K562 (cell line): ENCODE results near the gene CD300C. TPM values are rescaled to one million over a fixed set of nuclear protein-coding genes. Genes with fewer than 3 reads are reported as not detected.

Experiments used
- ATAC-seq: fragments of 200-7000 bp; cut with Tn5 transposase; 3 replicates; pipeline ENCODE4 v1.9.1; 2020; ENCODE audit warnings: moderate library complexity
- BruUV-seq: library from RNA; stranded (reverse); fragments of 400-500 nt; replicated peaks from 2 replicates; lab custom pipeline; 2021; lab: Mats Ljungman, UMichigan
- CTCF ChIA-PET: fragments of 300-600 bp; formaldehyde crosslinking; extraction: SDS; loops from one replicate; lab custom pipeline; 2021; ENCODE audit warnings: low intra/inter-chr PET ratio; lab: Yijun Ruan, JAX
- POLR2A ChIA-PET: fragments of 300-600, 350-650 bp; sonication (Branson Sonifier 250); formaldehyde crosslinking; extraction: SDS; loops from one replicate; lab custom pipeline; 2021; ENCODE audit warnings: antibody characterized with exemption, inconsistent platforms; lab: Yijun Ruan, JAX
- DNase-seq, 4 experiments: peaks; one replicate each; pipeline versions ENCODE4 v3.0.0 to v3.0.0-alpha.2; 2011 to 2018; ENCODE audit warnings: low spot score in 3 of 4, mixed read lengths in 3 of 4; ENCODE audit errors: extremely low read depth in 1 of 4
- FAIRE-seq: peaks from 2 replicates; lab custom pipeline; 2011; peaks lifted over from hg19 to GRCh38; lab: Jason Lieb, UNC
- H2AFZ ChIP-seq: 2 replicates; pipeline ENCODE4 v1.6.0; 2011; ENCODE audit warnings: low read depth, low read length, control low read depth, inconsistent platforms
- H3K27ac ChIP-seq: fragments of 200-600 bp; 3 replicates; pipeline ENCODE4 v1.8.0; 2011; ENCODE audit warnings: low read depth, mild to moderate bottlenecking, control low read depth, inconsistent platforms, low read length, moderate library complexity, mixed read lengths; ENCODE audit errors: extremely low read depth
- H3K27me3 ChIP-seq, 2 experiments: fragments of 300-600 bp in 1 of 2; 2 replicates in 1 of 2; 3 replicates in 1 of 2; pipeline versions ENCODE4 v1.6.0 to v1.8.0; 2011; ENCODE audit warnings: inconsistent platforms in 2 of 2, low read length in 2 of 2, mild to moderate bottlenecking in 1 of 2, mixed read lengths in 1 of 2, moderate library complexity in 1 of 2; ENCODE audit not compliant: control insufficient read depth in 2 of 2, insufficient read depth in 2 of 2
- H3K36me3 ChIP-seq: fragments of 300-600 bp; 3 replicates; pipeline ENCODE4 v1.8.0; 2011; ENCODE audit warnings: mild to moderate bottlenecking, low read length, inconsistent platforms; ENCODE audit not compliant: control insufficient read depth, insufficient read depth
- H3K4me1 ChIP-seq, 2 experiments: fragments of 200-600 bp in 1 of 2; replicated peaks in 1 of 2; 2 replicates in 1 of 2; 3 replicates in 1 of 2; pipeline versions ENCODE4 v1.5.1 to v1.8.0; 2011; ENCODE audit warnings: inconsistent platforms in 2 of 2, low read length in 2 of 2, mild to moderate bottlenecking in 1 of 2, mixed read lengths in 1 of 2, moderate library complexity in 1 of 2; ENCODE audit not compliant: control insufficient read depth in 2 of 2, insufficient read depth in 2 of 2
- H3K4me2 ChIP-seq: 2 replicates; pipeline ENCODE4 v1.6.1; 2011; ENCODE audit warnings: low read length, control low read depth, inconsistent platforms, mixed read lengths; ENCODE audit not compliant: insufficient read depth
- H3K4me3 ChIP-seq: fragments of 200-600 bp; sonication (generic), shearing (Covaris generic); 2 replicates; pipeline ENCODE4 v1.5.1; 2016; ENCODE audit warnings: control low read depth, inconsistent platforms
- H3K79me2 ChIP-seq: fragments of 200-600 bp; 3 replicates; pipeline ENCODE4 v1.8.0; 2011; ENCODE audit warnings: low read length, inconsistent platforms; ENCODE audit not compliant: control insufficient read depth, insufficient read depth
- H3K9ac ChIP-seq, 2 experiments: 2 replicates each; pipeline versions ENCODE4 v1.6.0 to v1.6.1; 2011; ENCODE audit warnings: low read depth in 2 of 2, low read length in 2 of 2, control low read depth in 1 of 2, inconsistent platforms in 1 of 2, mild to moderate bottlenecking in 1 of 2, mixed read lengths in 1 of 2; ENCODE audit not compliant: insufficient read depth in 1 of 2
- H3K9me1 ChIP-seq: one replicate; pipeline ENCODE4 v1.6.0; 2011; ENCODE audit warnings: inconsistent platforms, mild to moderate bottlenecking, low read length, moderate library complexity; ENCODE audit not compliant: control insufficient read depth, insufficient read depth
- H3K9me3 ChIP-seq: replicated peaks from 2 replicates; pipeline ENCODE4 v1.5.1; 2011; ENCODE audit warnings: low read depth, low read length, inconsistent platforms; ENCODE audit not compliant: control insufficient read depth, insufficient read depth
- H4K20me1 ChIP-seq: replicated peaks from 2 replicates; pipeline ENCODE4 v1.6.1; 2011; ENCODE audit warnings: low read length, inconsistent platforms, mixed read lengths; ENCODE audit not compliant: control insufficient read depth, insufficient read depth
- FOXK2 ChIP-seq, 2 experiments: fragments of 450-650 bp; IDR thresholded peaks in 1 of 2; conservative IDR thresholded peaks in 1 of 2; 2 replicates each; pipeline ENCODE4 v1.6.1; 2016; ENCODE audit warnings: low read depth in 2 of 2, mild to moderate bottlenecking in 1 of 2
- MBD1 ChIP-seq: fragments of 250-450 bp; sonication (Bioruptor Pico); IDR thresholded peaks from 2 replicates; pipeline ENCODE4 v1.8.0; 2022; ENCODE audit warnings: inconsistent platforms
- MCM3 ChIP-seq: fragments of 450-650 bp; IDR thresholded peaks from 2 replicates; pipeline ENCODE4 v1.6.1; 2016
- NCOA2 ChIP-seq, 2 experiments: fragments of 450-650 bp; IDR thresholded peaks; 2 replicates each; pipeline ENCODE4 v1.6.1; 2018; ENCODE audit warnings: mild to moderate bottlenecking in 2 of 2, moderate library complexity in 1 of 2; ENCODE audit not compliant: partially characterized antibody in 2 of 2
- NR2C1 ChIP-seq, 2 experiments: fragments of 450-650 bp; IDR thresholded peaks; 2 replicates each; pipeline ENCODE4 v1.6.1; 2017; ENCODE audit warnings: mild to moderate bottlenecking in 2 of 2, antibody characterized with exemption in 1 of 2, inconsistent platforms in 1 of 2, missing compliant biosample characterization in 1 of 2, missing genetic modification characterization in 1 of 2
- PYGO2 ChIP-seq: fragments of 450-650 bp; IDR thresholded peaks from 2 replicates; pipeline ENCODE4 v1.6.1; 2016; ENCODE audit warnings: mild to moderate bottlenecking, missing genetic modification characterization, moderate library complexity, missing compliant biosample characterization
- RBM14 ChIP-seq: fragments of 200-400 bp; formaldehyde crosslinking; IDR thresholded peaks from 2 replicates; pipeline ENCODE4 v1.6.1; 2018; ENCODE audit warnings: low read depth, mild to moderate bottlenecking, low read length, moderate library complexity, borderline replicate concordance; ENCODE audit not compliant: insufficient read depth
- RHOXF2B ChIP-seq: fragments of 250-450 bp; sonication (Bioruptor Pico); conservative IDR thresholded peaks from 2 replicates; pipeline ENCODE4 v1.5.1; 2021
- SP1 ChIP-seq: sonication (generic); formaldehyde crosslinking; IDR thresholded peaks from 2 replicates; pipeline ENCODE4 v1.8.1; 2022; ENCODE audit warnings: mild to moderate bottlenecking, missing genetic modification reagents
- ZNF232 ChIP-seq: sonication (generic); formaldehyde crosslinking; IDR thresholded peaks from 2 replicates; pipeline ENCODE4 v1.8.0; 2022; ENCODE audit warnings: mild to moderate bottlenecking, missing genetic modification reagents
- ZNF347 ChIP-seq: fragments of 450-650 bp; formaldehyde crosslinking; IDR thresholded peaks from 2 replicates; pipeline ENCODE4 v1.4.0; 2020; ENCODE audit warnings: low read depth, mild to moderate bottlenecking, moderate library complexity
- ZNF436 ChIP-seq: fragments of 250-450, 450-650 bp; sonication (Bioruptor Pico); formaldehyde crosslinking; IDR thresholded peaks from 2 replicates; pipeline ENCODE4 v1.7.0; 2020; ENCODE audit warnings: mild to moderate bottlenecking
- WGBS: fragments of 100-300 bp; shearing (Covaris generic); methylation state at CpG from one replicate; pipeline ENCODE4 v1.1.6; 2016; ENCODE audit warnings: low coverage, mixed read lengths; ENCODE audit not compliant: insufficient coverage; ENCODE audit errors: missing lambda C conversion rate; 5-methylcytosine and 5-hydroxymethylcytosine counted together
- in situ Hi-C: fragments of 300-500 bp; cut with MboI; formaldehyde crosslinking; loops from 4 replicates; pipeline ENCODE4 v1.15.0; 2018; ENCODE audit warnings: inconsistent platforms, mixed read lengths
- intact Hi-C: fragments of 100-400 bp; cut with micrococcal nuclease; formaldehyde crosslinking; loops from 2 replicates; pipeline ENCODE4 v1.14.2; 2022
- polyA plus RNA-seq, 8 experiments: library from polyadenylated mRNA; depleted of rRNA in 4 of 8; stranded (reverse) in 5 of 8; unstranded in 3 of 8; fragments of >200 nt; fragmentation: Nextera tagmentation in 2 of 8; fragmentation: Illumina TruSeq in 1 of 8; extraction: Ambion mirVana in 2 of 8; extraction: Trizol in 1 of 8; gene quantifications; 2 replicates each; pipeline versions ENCODE4 v1.2.1 to v1.2.3, GENCODE V29; 2011 to 2014; ENCODE audit warnings: inconsistent platforms in 1 of 8, missing spikeins in 1 of 8
- total RNA-seq, 7 experiments: library from RNA; depleted of rRNA in 6 of 7; stranded (reverse); fragments of >200 nt in 6 of 7; fragmentation: Illumina TruSeq in 2 of 7; extraction: Trizol in 2 of 7; gene quantifications; 2 replicates each; pipeline versions ENCODE4 v1.2.1 to v1.2.3, GENCODE V29; 2011 to 2021; ENCODE audit warnings: low replicate concordance in 1 of 7

The CD300C gene
- total and polyA plus RNA-seq, 9 of the 15 experiments (the other 6 are each of a cell fraction or from before 2014, with no cell fraction given) = 0.04 to 0.16 (median 0.07) TPM; not detected in 6

GRCh38 chr17:74529243-74529642 lies 16.7 kb downstream of the CD300C start:
- no peak overlapping the region for H3K4me2 ChIP-seq
- ChIA-PET CTCF (no interaction called here), POLR2A (interaction anchor here (0.6 kb wide), 3 partner anchors 148 to 483 kb away, joined by 3 read pairs; partner anchors contain the start of gene MRPL58)
- H3K36me3 ChIP-seq = no peaks in the 10 kb centered on the region
- no peaks in the 10 kb centered on the region; a peak in 1 of 5 replicates for H3K4me1 ChIP-seq
- peaks cover 3 to 49% of the 10 kb centered on the region in 2 experiments; a peak in 4 of 5 replicates for H3K27me3 ChIP-seq
- no peaks in the 10 kb centered on the region for H3K9me3 ChIP-seq
- no peaks in the 10 kb centered on the region for H3K79me2 ChIP-seq
- intact Hi-C loops (no loop called here), in situ Hi-C loops (no loop called here)
- DNase-seq = no peak
- no peak overlapping the region for H2AFZ ChIP-seq
- no TSS peak for BruUV-seq
- H4K20me1 ChIP-seq = no peaks in the 10 kb centered on the region
- no peak for FAIRE-seq
- no peak for ATAC-seq
- H3K4me3 ChIP-seq = no peak overlapping the region
- H3K9ac ChIP-seq = no peak overlapping the region
- no peak overlapping the region for H3K27ac ChIP-seq
- 0% methylated on average over 5 of the region's 5 CpGs for WGBS
- no peaks in the 10 kb centered on the region for H3K9me1 ChIP-seq
- TF ChIP-seq NR2C1 (IDR thresholded peaks at IDR 0.05) (no peak), NR2C1 (tag; IDR thresholded peaks at IDR 0.05) (no peak), RHOXF2B (no peak), NCOA2 (IDR thresholded peaks at IDR 0.05; ENCODE audit: partially characterized antibody in 2 of 2) (no peak), MCM3 (no peak), SP1 (no peak), ZNF347 (no peak), PYGO2 (no peak), ZNF232 (no peak), RBM14 (no peak), FOXK2 (conservative IDR thresholded peaks at IDR 0.05 in 1 of 2, IDR thresholded peaks at IDR 0.05 in 1 of 2; ENCODE audit: low read depth in 2 of 2) (no peak), MBD1 (CRISPR knock-in tag) (no peak), ZNF436 (CRISPR knock-in tag) (no peak)
